Measurements from ENCODE around the gene ARHGAP29.
"Not testable (repeated sequence)": the region's sequence is repeated elsewhere in the genome, so short reads cannot be mapped to it uniquely, and the experiment has no call there.

The ARHGAP29 gene

GRCh38 chr1:94180650-94181049 lies 56.7 kb downstream of the ARHGAP29 start:
- no peak for DNase-seq (ENCODE audit: low read depth in 2 of 2)

GRCh38 chr1:94178901-94179300 lies 58.5 kb downstream of the ARHGAP29 start:
- no peak for DNase-seq (ENCODE audit: low read depth in 2 of 2)

GRCh38 chr1:94169126-94169525 lies 68.3 kb downstream of the ARHGAP29 start:
- DNase-seq (ENCODE audit: low read depth in 2 of 2), result no peak

- no peak for DNase-seq (ENCODE audit: low read depth in 2 of 2)
Measured at GRCh38 chr1:94165843-94166242, 71.5 kb downstream of the ARHGAP29 start.

- not testable (repeated sequence) for DNase-seq (ENCODE audit: low read depth in 2 of 2)
Measured at GRCh38 chr1:94164885-94165284, 72.5 kb downstream of the ARHGAP29 start.

- DNase-seq (ENCODE audit: low read depth in 2 of 2), result not testable (repeated sequence)
Measured at GRCh38 chr1:94164121-94164520, 73.3 kb downstream of the ARHGAP29 start.

DNA sequence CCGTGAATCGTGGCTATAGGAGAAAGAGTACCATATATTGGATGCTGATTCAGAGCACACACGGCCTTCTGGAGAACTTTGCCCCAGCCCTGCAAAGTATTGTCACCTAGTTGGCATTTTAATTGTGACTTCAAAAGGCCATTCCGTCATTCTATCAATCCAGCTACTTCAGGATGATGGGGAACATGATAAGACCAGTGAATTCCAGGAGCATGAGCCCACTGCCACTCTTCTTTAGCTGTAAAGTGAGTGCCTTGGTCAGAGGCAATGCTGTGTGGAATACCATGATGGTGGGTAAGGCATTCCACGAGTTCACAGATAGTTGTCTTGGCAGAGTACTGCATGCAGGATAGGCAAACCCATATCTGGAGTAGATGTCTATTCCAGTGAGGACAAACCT lies 74.1 kb downstream of the ARHGAP29 start:
- DNase-seq (ENCODE audit: low read depth in 2 of 2), result not testable (repeated sequence)

GRCh38 chr1:94160811-94161210 lies 76.6 kb downstream of the ARHGAP29 start:
- DNase-seq (ENCODE audit: low read depth in 2 of 2), result no peak

DNA sequence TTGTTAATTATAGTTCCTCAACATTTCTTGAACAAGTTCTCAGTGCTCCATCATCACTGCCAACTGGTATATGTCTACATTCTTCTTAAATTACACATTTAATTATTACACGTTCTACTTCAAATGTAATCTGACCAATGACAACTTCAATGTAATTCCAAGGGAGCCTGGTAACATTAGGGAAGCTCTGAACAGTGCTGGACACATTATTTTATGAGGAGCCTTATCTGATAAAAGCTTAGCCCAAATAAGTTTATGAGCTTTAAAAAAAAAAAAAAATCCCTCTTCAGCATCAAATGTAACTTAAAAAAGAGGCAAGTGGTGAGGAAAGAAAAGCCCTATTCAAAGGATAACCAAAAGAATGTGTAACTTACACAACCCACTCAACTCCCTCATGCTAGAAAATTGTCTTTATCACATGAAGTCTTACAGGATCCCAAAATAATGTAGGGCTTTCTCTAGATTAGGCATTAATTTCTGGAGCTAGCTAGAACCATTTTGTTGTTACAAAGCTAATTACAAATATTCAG lies 81.2 kb downstream of the ARHGAP29 start:
- DNase-seq (ENCODE audit: low read depth in 2 of 2), result no peak

GRCh38 chr1:94154989-94155388 lies 82.4 kb downstream of the ARHGAP29 start:
- no peak for DNase-seq (ENCODE audit: low read depth in 2 of 2)

DNA sequence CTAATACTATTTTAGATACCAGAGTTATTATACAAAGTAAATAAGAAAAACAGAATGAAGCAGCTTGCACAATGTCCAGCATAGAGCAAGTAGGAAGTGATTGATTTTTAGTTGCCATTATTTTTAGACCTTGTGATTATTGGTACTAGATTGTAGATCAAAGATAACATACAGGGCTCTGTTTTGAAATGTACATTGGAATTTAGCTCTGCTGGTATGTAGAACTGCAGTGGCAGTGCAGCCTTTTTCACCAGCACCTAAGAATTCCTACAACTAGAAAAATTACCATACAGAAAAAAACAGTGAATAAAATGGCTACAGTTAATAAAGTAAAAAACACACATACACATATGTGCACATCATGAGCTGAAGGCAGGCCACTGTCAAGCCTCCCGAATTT lies 84.3 kb downstream of the ARHGAP29 start:
- no peak for DNase-seq (ENCODE audit: low read depth in 2 of 2)

DNA sequence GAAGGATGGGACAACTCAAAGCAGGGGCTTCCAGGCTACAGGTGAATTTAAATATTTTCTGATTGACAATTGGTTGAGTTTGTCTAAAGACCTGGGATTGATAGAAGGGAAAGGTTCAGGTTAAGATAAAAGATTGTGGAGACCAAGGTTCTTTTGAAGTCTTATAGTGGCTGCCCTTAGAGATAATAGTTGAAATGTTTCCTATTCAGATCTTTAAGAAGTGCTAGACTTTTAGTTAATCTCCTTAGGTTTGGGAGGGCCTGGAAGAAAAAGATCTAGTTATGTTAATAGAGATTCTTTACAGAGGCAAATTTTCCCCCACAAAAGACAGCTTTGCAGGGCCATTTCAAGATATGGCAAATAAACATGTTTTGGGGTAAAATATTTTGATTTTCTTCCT lies 88.2 kb downstream of the ARHGAP29 start:
- DNase-seq (ENCODE audit: low read depth in 2 of 2), result not testable (repeated sequence)

- no peak for DNase-seq (ENCODE audit: low read depth in 2 of 2)
Measured at GRCh38 chr1:94146273-94146672, 91.1 kb downstream of the ARHGAP29 start.

- no peak for DNase-seq (ENCODE audit: low read depth in 2 of 2)
Measured at GRCh38 chr1:94144836-94145235, 92.5 kb downstream of the ARHGAP29 start.

GRCh38 chr1:94143809-94144176 lies 93.6 kb downstream of the ARHGAP29 start:
- no peak for DNase-seq (ENCODE audit: low read depth in 2 of 2)

DNA sequence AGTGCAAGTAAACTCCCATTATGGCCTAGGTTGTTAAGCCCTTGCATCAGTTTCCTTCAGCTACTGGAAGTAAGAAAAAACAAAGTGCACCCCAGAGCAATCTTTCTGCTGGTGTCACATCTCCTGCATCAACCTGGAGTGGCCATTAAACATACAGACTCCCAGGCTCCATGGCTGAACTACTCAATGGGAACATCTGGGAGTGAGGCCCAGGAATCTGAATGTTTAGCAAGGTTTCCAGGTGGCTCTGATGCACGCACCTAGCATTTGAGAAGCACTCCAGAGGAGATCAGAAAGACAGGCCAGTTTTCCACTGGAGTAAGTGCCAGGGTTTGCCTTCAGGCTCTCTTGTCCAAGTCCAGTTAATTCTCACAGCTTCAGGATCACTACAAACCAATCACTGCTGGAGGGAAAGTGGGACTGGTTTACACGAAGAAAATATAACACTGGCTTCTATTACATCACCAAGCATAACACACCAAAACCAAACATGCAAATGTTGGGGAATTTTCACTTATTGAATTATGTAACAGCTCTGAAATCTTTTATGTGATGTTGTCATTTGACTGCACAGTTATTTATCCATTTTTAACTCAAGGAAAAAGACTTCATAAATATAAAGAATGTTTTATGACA lies 94.1 kb downstream of the ARHGAP29 start:
- no peak for DNase-seq (ENCODE audit: low read depth in 2 of 2)

- DNase-seq (ENCODE audit: low read depth in 2 of 2), result no peak
Measured at GRCh38 chr1:94142583-94142982, 94.8 kb downstream of the ARHGAP29 start.

GRCh38 chr1:94142022-94142421 lies 95.4 kb downstream of the ARHGAP29 start:
- no peak for DNase-seq (ENCODE audit: low read depth in 2 of 2)

- no peak for DNase-seq (ENCODE audit: low read depth in 2 of 2)
Measured at GRCh38 chr1:94132111-94132510, 105.3 kb downstream of the ARHGAP29 start.

GRCh38 chr1:94130851-94131595 lies 106.4 kb downstream of the ARHGAP29 start:
- DNase-seq (ENCODE audit: low read depth in 2 of 2), result no peak

DNA sequence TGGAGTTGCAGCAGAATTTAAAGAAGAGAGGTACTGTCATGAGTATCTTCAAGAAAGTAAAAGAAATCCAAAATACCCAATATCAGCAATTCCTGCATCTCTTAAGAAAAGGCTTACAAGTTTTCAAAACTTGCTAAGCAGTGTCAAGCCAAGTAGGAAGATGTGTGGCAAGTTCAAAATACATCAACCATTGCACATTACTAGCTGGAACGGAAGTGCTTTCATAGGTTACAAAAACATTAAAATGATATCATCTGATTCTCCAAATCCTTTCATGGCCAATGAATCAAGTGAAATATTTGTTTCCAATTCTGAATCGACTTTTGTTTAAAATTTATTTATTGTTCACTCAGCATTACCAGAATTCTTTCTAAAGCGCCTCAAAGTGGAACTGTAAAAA lies 110.7 kb downstream of the ARHGAP29 start:
- DNase-seq (ENCODE audit: low read depth in 2 of 2), result no peak

DNA sequence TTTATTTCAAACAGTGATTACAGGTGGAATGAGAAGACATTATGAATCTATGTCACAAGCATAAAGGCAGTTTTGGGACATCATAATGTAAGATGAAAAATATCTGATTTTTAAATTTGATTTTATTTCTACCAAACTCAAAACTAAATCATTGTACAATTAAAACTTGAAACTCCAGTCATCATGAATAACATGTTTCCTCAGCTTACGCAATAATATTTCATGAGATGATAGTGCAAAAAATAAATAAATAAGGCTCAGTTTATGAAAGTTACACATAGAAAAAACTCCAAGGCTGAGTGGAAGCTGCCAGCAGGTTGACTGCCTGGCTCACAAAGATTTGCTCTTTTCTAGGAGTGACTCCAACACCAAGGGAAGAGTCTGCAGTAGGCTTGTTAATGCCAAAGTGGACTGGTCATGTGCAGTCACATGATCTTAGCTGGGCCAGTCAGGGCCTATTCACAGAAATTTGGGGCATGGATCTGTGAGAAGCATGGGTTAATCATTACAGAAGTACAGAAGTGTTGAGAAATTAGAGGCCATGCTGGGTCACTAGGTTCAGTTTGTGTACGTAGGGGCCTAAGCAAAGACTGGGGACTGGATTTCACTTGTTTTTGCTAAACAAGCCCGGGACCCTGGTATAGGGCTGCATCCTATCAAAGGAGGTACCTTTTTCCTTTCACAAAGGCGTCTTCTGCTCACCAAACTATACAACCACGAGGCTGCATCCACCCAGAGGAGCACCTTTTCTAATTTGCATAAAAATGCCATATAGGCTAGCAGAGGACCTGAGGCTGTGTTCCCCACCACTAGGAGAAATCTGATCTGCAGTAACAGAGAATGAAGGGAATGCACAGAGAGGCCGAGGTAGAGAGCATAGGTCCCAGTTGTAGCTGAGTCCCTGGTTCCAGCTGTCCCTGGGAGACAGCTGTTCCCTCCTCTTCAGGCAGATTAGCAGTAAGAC lies 111.6 kb downstream of the ARHGAP29 start:
- no peak for DNase-seq (ENCODE audit: low read depth in 2 of 2)

Data from stimulated activated CD4-positive, alpha-beta T cell treated with anti-CD3 and anti-CD28 coated beads, Interleukin-1b, Interleukin-23, amount 100 ng/mL, for 1 hour (primary cell).